ENCODE data around the gene CNOT3. TPM values are rescaled to one million over a fixed set of nuclear protein-coding genes. Genes with fewer than 3 reads are reported as not detected.
A peak's percentile ranks its signal among the peaks of the same experiment; 100 is the strongest.

The CNOT3 gene
- total and polyA plus RNA-seq, 9 of the 15 experiments (the other 6 are each of a cell fraction or from before 2014, with no cell fraction given): 0.27 to 60.4 (median 9.9) TPM

- TF ChIP-seq DLX4 (CRISPR knock-in tag; IDR thresholded peaks at IDR 0.05) (no peak), ZNF354B (CRISPR knock-in tag; IDR thresholded peaks at IDR 0.05) (no peak), ZNF324 (CRISPR knock-in tag; IDR thresholded peaks at IDR 0.05) (no peak), RNF2 (IDR thresholded peaks at IDR 0.05) (no peak), NUFIP1 (IDR thresholded peaks at IDR 0.05; ENCODE audit: partially characterized antibody) (no peak), NCOA1 (IDR thresholded peaks at IDR 0.05; ENCODE audit: low read depth) (no peak), PRDM10 (IDR thresholded peaks at IDR 0.05; ENCODE audit: partially characterized antibody) (no peak), BCOR (IDR thresholded peaks at IDR 0.05) (peak; percentile 75), ZKSCAN3 (CRISPR knock-in tag; IDR thresholded peaks at IDR 0.05) (no peak), MTA1 (IDR thresholded peaks at IDR 0.05; ENCODE audit: borderline replicate concordance) (peak; percentile 71; the same call in 1 of the 2 replicates), ZNF77 (CRISPR knock-in tag; IDR thresholded peaks at IDR 0.05) (no peak), SREBF2 (CRISPR knock-in tag; IDR thresholded peaks at IDR 0.05) (no peak), ZNF609 (CRISPR knock-in tag; IDR thresholded peaks at IDR 0.05; ENCODE audit: borderline replicate concordance) (no peak), HLTF (IDR thresholded peaks at IDR 0.05) (0 out of 2 replicates have a peak, but pooled peaks have one; percentile 40), KLF6 (CRISPR knock-in tag; IDR thresholded peaks at IDR 0.05; ENCODE audit: borderline replicate concordance) (no peak)
- TF ChIP-seq, protein P1, sequence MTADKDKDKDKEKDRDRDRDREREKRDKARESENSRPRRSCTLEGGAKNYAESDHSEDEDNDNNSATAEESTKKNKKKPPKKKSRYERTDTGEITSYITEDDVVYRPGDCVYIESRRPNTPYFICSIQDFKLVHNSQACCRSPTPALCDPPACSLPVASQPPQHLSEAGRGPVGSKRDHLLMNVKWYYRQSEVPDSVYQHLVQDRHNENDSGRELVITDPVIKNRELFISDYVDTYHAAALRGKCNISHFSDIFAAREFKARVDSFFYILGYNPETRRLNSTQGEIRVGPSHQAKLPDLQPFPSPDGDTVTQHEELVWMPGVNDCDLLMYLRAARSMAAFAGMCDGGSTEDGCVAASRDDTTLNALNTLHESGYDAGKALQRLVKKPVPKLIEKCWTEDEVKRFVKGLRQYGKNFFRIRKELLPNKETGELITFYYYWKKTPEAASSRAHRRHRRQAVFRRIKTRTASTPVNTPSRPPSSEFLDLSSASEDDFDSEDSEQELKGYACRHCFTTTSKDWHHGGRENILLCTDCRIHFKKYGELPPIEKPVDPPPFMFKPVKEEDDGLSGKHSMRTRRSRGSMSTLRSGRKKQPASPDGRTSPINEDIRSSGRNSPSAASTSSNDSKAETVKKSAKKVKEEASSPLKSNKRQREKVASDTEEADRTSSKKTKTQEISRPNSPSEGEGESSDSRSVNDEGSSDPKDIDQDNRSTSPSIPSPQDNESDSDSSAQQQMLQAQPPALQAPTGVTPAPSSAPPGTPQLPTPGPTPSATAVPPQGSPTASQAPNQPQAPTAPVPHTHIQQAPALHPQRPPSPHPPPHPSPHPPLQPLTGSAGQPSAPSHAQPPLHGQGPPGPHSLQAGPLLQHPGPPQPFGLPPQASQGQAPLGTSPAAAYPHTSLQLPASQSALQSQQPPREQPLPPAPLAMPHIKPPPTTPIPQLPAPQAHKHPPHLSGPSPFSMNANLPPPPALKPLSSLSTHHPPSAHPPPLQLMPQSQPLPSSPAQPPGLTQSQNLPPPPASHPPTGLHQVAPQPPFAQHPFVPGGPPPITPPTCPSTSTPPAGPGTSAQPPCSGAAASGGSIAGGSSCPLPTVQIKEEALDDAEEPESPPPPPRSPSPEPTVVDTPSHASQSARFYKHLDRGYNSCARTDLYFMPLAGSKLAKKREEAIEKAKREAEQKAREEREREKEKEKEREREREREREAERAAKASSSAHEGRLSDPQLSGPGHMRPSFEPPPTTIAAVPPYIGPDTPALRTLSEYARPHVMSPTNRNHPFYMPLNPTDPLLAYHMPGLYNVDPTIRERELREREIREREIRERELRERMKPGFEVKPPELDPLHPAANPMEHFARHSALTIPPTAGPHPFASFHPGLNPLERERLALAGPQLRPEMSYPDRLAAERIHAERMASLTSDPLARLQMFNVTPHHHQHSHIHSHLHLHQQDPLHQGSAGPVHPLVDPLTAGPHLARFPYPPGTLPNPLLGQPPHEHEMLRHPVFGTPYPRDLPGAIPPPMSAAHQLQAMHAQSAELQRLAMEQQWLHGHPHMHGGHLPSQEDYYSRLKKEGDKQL (CRISPR knock-in tag; IDR thresholded peaks at IDR 0.05; ENCODE audit: borderline replicate concordance): no peak
Observed at GRCh38 chr19:54096617-54097106, 40.9 kb upstream of the CNOT3 start (continued).

Data from K562 (cell line).